GM12878 (cell line): ENCODE measurements around the gene SPINDOC. TPM values are rescaled to one million over a fixed set of nuclear protein-coding genes. Genes with fewer than 3 reads are reported as not detected.

Experiments
- ATAC-seq: fragments of 200-7000 bp; cut with Tn5 transposase; 3 replicates; pipeline ENCODE4 v1.9.1; 2020; ENCODE audit warnings: mild to moderate bottlenecking, moderate library complexity
- BruUV-seq: library from RNA; stranded (reverse); fragments of 400-500 nt; replicated peaks from 2 replicates; lab custom pipeline; 2021; lab: Mats Ljungman, UMichigan
- CTCF ChIA-PET: fragments of 300-600 bp; sonication (Branson Sonifier 250); formaldehyde crosslinking; extraction: SDS; loops from one replicate; lab custom pipeline; 2021; ENCODE audit warnings: inconsistent platforms; lab: Yijun Ruan, JAX
- POLR2A ChIA-PET: fragments of 350-600 bp; formaldehyde crosslinking; extraction: SDS; loops from one replicate; lab custom pipeline; 2021; ENCODE audit warnings: inconsistent platforms; lab: Charles Lee
- RAD21 ChIA-PET: fragments of 300-600 bp; sonication (Branson Sonifier 250); formaldehyde crosslinking; loops from one replicate; lab custom pipeline; 2023; ENCODE audit warnings: antibody characterized with exemption; ENCODE audit not compliant: unreplicated experiment; lab: Charles Lee
- SMC1A ChIA-PET: fragments of 300-600 bp; sonication (Branson Sonifier 250); formaldehyde crosslinking; loops from one replicate; lab custom pipeline; 2023; ENCODE audit not compliant: unreplicated experiment, uncharacterized antibody; lab: Charles Lee
- DNase-seq: peaks from one replicate; pipeline ENCODE4 v3.0.0-alpha.2; 2011; ENCODE audit warnings: low read depth, low spot score
- FAIRE-seq: peaks from 3 replicates; lab custom pipeline; 2011; peaks lifted over from hg19 to GRCh38; lab: Jason Lieb, UNC
- H2AFZ ChIP-seq: 2 replicates; pipeline ENCODE4 v1.6.0; 2011; ENCODE audit warnings: low read depth, low read length, control low read depth; ENCODE audit not compliant: control insufficient read depth
- H3K27ac ChIP-seq: 2 replicates; pipeline ENCODE4 v1.5.1; 2011; ENCODE audit warnings: control low read depth; ENCODE audit not compliant: control insufficient read depth, insufficient read depth
- H3K27me3 ChIP-seq, 2 experiments: replicated peaks in 1 of 2; 2 replicates each; pipeline versions ENCODE4 v1.6.0 to v1.6.1; 2011; ENCODE audit warnings: low read length in 1 of 2; ENCODE audit not compliant: control insufficient read depth in 2 of 2, insufficient read depth in 2 of 2
- H3K36me3 ChIP-seq, 2 experiments: 2 replicates each; pipeline ENCODE4 v1.5.1; 2011; ENCODE audit warnings: low read length in 1 of 2; ENCODE audit not compliant: control insufficient read depth in 2 of 2, insufficient read depth in 2 of 2
- H3K4me1 ChIP-seq: 2 replicates; pipeline ENCODE4 v1.6.1; 2011; ENCODE audit warnings: mild to moderate bottlenecking, low read length, moderate library complexity, mixed read lengths; ENCODE audit not compliant: control insufficient read depth, insufficient read depth
- H3K4me2 ChIP-seq: 2 replicates; pipeline ENCODE4 v1.6.0; 2011; ENCODE audit warnings: control low read depth; ENCODE audit not compliant: control insufficient read depth, insufficient read depth
- H3K4me3 ChIP-seq: fragments of 200-600 bp; sonication (generic); 2 replicates; pipeline ENCODE4 v1.5.1; 2016
- H3K79me2 ChIP-seq: 2 replicates; pipeline ENCODE4 v1.6.0; 2011; ENCODE audit warnings: low read length; ENCODE audit not compliant: control insufficient read depth, insufficient read depth
- H3K9ac ChIP-seq: 2 replicates; pipeline ENCODE4 v1.8.0; 2011; ENCODE audit warnings: low read length, control low read depth, mixed read lengths; ENCODE audit not compliant: control insufficient read depth, insufficient read depth
- H3K9me3 ChIP-seq: replicated peaks from 3 replicates; pipeline ENCODE4 v1.5.1; 2011; ENCODE audit warnings: mild to moderate bottlenecking, low read length; ENCODE audit not compliant: control insufficient read depth, insufficient read depth
- H4K20me1 ChIP-seq: 2 replicates; pipeline ENCODE4 v1.6.0; 2011; ENCODE audit not compliant: control insufficient read depth, insufficient read depth
- HDGF ChIP-seq: fragments of 450-650 bp; IDR thresholded peaks from 2 replicates; pipeline ENCODE4 v1.6.1; 2016; ENCODE audit warnings: antibody characterized with exemption
- MAX ChIP-seq: IDR thresholded peaks from 2 replicates; pipeline ENCODE4 v1.6.1; 2012; ENCODE audit warnings: low read depth, low read length, improper control_type of control experiment
- MYC ChIP-seq: IDR thresholded peaks from 2 replicates; pipeline ENCODE4 v1.6.1; 2011; ENCODE audit warnings: mild to moderate bottlenecking, low read length, moderate library complexity, inconsistent platforms; ENCODE audit not compliant: insufficient read depth, insufficient replicate concordance, insufficient read length, severe bottlenecking
- NFIC ChIP-seq: IDR thresholded peaks from 2 replicates; pipeline ENCODE4 v1.6.1; 2012; ENCODE audit warnings: low read depth, mild to moderate bottlenecking, inconsistent platforms, low read length, moderate library complexity
- USF1 ChIP-seq: IDR thresholded peaks from 2 replicates; pipeline ENCODE4 v1.6.1; 2011; ENCODE audit warnings: borderline replicate concordance, low read depth, mild to moderate bottlenecking, moderate library complexity, mixed read lengths, low read length; ENCODE audit not compliant: insufficient read depth; ENCODE audit errors: extremely low read length
- ZNF592 ChIP-seq: fragments of 450-650 bp; IDR thresholded peaks from 2 replicates; pipeline ENCODE4 v1.6.1; 2017; ENCODE audit warnings: mild to moderate bottlenecking, moderate library complexity
- ZNF687 ChIP-seq: fragments of 450-650 bp; IDR thresholded peaks from 2 replicates; pipeline ENCODE4 v1.6.1; 2017; ENCODE audit warnings: mild to moderate bottlenecking, moderate library complexity
- WGBS: methylation state at CpG from one replicate; pipeline ENCODE4 v1.1.6; 2016; ENCODE audit warnings: low lambda C conversion rate; ENCODE audit not compliant: insufficient replicate concordance, insufficient coverage; ENCODE audit errors: missing lambda C conversion rate; 5-methylcytosine and 5-hydroxymethylcytosine counted together
- in situ Hi-C: fragments of 300-500 bp; cut with MboI; formaldehyde crosslinking; loops from 9 replicates; pipeline ENCODE4 v1.14.3; 2018; ENCODE audit warnings: mixed read lengths
- intact Hi-C: fragments of 100-400 bp; cut with micrococcal nuclease; formaldehyde crosslinking; loops from one replicate; pipeline ENCODE4 v1.14.2; 2022; ENCODE audit not compliant: unreplicated experiment
- polyA plus RNA-seq, 11 experiments: library from polyadenylated mRNA; depleted of rRNA in 4 of 11; unstranded in 6 of 11; stranded (reverse) in 5 of 11; fragments of >200 nt; fragmentation: Nextera tagmentation in 4 of 11; fragmentation: Illumina TruSeq in 1 of 11; extraction: Ambion mirVana in 4 of 11; extraction: Trizol in 1 of 11; gene quantifications; 1 replicate in 1 of 11; 2 replicates in 10 of 11; pipeline versions ENCODE4 v1.2.1 to v1.2.3, GENCODE V29; 2011 to 2016; ENCODE audit warnings: inconsistent platforms in 2 of 11, missing spikeins in 2 of 11, low read depth in 1 of 11
- total RNA-seq, 4 experiments: library from RNA; depleted of rRNA in 3 of 4; stranded (reverse); fragments of >200 nt in 3 of 4; fragmentation: Illumina TruSeq in 1 of 4; extraction: Trizol in 1 of 4; gene quantifications; 2 replicates each; pipeline versions ENCODE4 v1.2.1 to v1.2.3, GENCODE V29; 2013 to 2021

SPINDOC gene
- total and polyA plus RNA-seq, 10 of the 15 experiments (the other 5 are each of a cell fraction or from before 2014, with no cell fraction given): 0.88 to 38.2 (median 16.9) TPM

GRCh38 chr11:63871962-63872799, 58.9 kb downstream of the SPINDOC start:
- Histone ChIP-seq H3K79me2 (peaks cover 64% of the 10 kb centered on the region), H3K4me2 (peak overlapping the region; percentile 6; the same call in 1 of the 2 replicates), H3K36me3 (peaks cover 8 to 13% of the 10 kb centered on the region in 2 experiments), H2AFZ (no peak overlapping the region), H3K4me1 (peaks cover 36% of the 10 kb centered on the region), H3K9me3 (no peaks in the 10 kb centered on the region), H4K20me1 (peaks cover 4% of the 10 kb centered on the region), H3K9ac (no peak overlapping the region), H3K27ac (no peak overlapping the region), H3K27me3 (no peaks in the 10 kb centered on the region), H3K4me3 (no peak overlapping the region)
- peak; percentile 77 for DNase-seq
- intact Hi-C loops (loop anchor here (1.0 kb wide), 1 partner anchor 32 kb away; no protein-coding TSS in a partner anchor), in situ Hi-C loops (no loop called here)
- BruUV-seq: no TSS peak
- 66% methylated on average over 11 of the region's 11 CpGs for WGBS
- ATAC-seq: peak; percentile 99
- ChIA-PET CTCF (interaction anchor here (0.6 to 2.8 kb wide), 13 partner anchors 11 to 279 kb away, joined by 3 to 60 read pairs (median 4); partner anchors contain the start of genes MARK2, RCOR2 and ZFTA), SMC1A (interaction anchor here (0.7 to 2.6 kb wide), 9 partner anchors 10 to 73 kb away, joined by 3 to 49 read pairs (median 5); partner anchors contain the start of gene MARK2), POLR2A (interaction anchor here (1.0 to 1.4 kb wide), 2 partner anchors 16 to 35 kb away, joined by 3 to 4 read pairs; no protein-coding TSS in a partner anchor), RAD21 (interaction anchor here (0.9 to 3.5 kb wide), 6 partner anchors 16 to 73 kb away, joined by 3 to 52 read pairs (median 8); partner anchors contain the start of genes MARK2 and RCOR2)
- FAIRE-seq: peak; percentile 68
- TF ChIP-seq HDGF: peak; percentile 64; the same call in 1 of the 2 replicates
- TF ChIP-seq ZNF687: no peak
- no peak for TF ChIP-seq NFIC
- TF ChIP-seq USF1: no peak
- no peak for TF ChIP-seq ZNF592
- peak; percentile 30; the same call in 1 of the 2 replicates for TF ChIP-seq MAX
- TF ChIP-seq MYC: no peak
